HFFc6 (cell line): Measurements from ENCODE around the gene SIL1. TPM values are rescaled to one million over a fixed set of nuclear protein-coding genes. Genes with fewer than 3 reads are reported as not detected.

Experiments used
- DNase-seq: peaks from one replicate; pipeline ENCODE4 v3.0.0-alpha.2; 2018
- H3K27ac Mint-ChIP-seq: 2 replicates; pipeline ENCODE4 v1.8.0; 2020; ENCODE audit warnings: mild to moderate bottlenecking, mixed read lengths
- H3K27me3 Mint-ChIP-seq: 2 replicates; pipeline ENCODE4 v1.8.0; 2021; ENCODE audit warnings: mild to moderate bottlenecking, moderate library complexity, mixed read lengths; ENCODE audit not compliant: insufficient read depth
- H3K36me3 Mint-ChIP-seq: 2 replicates; pipeline ENCODE4 v1.8.0; 2021; ENCODE audit warnings: low read depth, mixed read lengths
- H3K4me1 Mint-ChIP-seq: 2 replicates; pipeline ENCODE4 v1.8.0; 2020; ENCODE audit warnings: low read depth, mixed read lengths
- H3K4me3 Mint-ChIP-seq: 2 replicates; pipeline ENCODE4 v1.8.0; 2020; ENCODE audit warnings: mild to moderate bottlenecking, moderate library complexity, mixed read lengths
- H3K9me3 Mint-ChIP-seq: 2 replicates; pipeline ENCODE4 v1.8.0; 2020; ENCODE audit warnings: mild to moderate bottlenecking, mixed read lengths
- long read RNA-seq: library from polyadenylated mRNA; unstranded; transcript quantifications from one replicate; pipeline ENCODE4 v2.0.0, GENCODE V29; 2019
- total RNA-seq, 6 experiments: library from RNA; stranded (reverse); fragmentation: NEBNext Ultra II Directional; extraction: Animal tissue kit (Norgen Biotek cat#: 25700); gene quantifications; 2 replicates in 1 of 6; 3 replicates in 5 of 6; pipeline ENCODE4 v1.2.3, GENCODE V29; 2021
- TF ChIP-seq, protein P1 (sequence below): fragments of 200-600 bp; sonication (generic); IDR thresholded peaks from 2 replicates; pipeline ENCODE4 v1.5.0; 2021; ENCODE audit warnings: antibody characterized with exemption, mild to moderate bottlenecking

SIL1 gene
- total RNA-seq, result 10 to 100 TPM; 64.7 to 84.7 (median 78.7) TPM
- long read RNA-seq, transcript SIL1-202 (10 exons, 1,923 nt), result major isoform, 129 of 187 reads
- long read RNA-seq, partial matches to known transcripts, result 28 of 187 reads
- long read RNA-seq, other reads (novel, unspliced or antisense), result 28 of 187 reads

DNA sequence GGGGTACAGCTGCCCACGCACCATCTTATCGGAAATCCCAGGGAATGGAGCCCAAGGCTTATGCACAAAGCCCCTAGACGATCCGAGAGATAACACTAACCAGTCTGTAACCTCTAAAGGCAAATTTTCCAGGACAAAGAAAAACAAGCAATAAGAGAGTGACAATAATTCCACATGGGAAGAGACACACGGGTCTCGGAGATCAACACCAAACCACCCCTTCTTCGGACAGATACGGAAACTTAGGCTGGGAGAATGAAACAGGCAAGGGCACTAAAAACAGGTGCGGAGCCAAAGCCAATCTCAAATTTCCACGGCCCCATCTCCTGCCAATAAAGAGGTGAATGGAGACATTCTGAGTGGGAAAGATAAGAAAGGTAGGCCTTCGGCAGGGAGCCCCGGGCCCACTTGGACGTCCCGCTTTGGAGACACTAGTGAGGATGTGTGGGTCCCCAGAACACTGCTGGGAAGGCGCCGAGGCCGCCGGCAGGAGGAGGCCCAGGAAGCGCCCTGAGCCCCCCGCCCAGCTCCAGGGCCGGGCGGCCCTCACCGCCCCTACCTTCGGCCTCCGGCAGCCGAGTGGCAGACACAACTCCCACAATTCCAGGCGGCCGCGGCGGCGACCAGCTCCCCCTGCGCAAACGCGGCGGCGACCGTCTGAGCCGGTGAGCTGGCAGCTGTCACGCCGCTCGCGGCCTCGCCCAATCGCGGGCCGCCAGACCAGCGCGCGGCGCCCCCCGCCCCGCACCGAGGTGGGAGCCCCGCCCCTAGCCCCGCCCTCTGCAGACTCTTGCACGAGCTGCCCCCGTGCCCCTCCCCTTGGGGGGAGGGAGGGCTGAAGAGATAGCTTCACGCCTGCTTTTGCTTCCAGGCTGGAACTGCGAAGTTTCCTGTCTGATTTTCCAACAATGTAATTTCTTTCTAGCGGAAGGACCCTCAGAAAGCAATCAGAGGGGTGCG, at the start of gene SIL1:
TSS of gene SIL1 (minus strand) at position 659 of the 960 bp plus-strand sequence. CDS start 70,525 bp downstream, outside the sequence.
- Mint-ChIP-seq H3K27me3 (no peaks in the 10 kb centered on the region), H3K27ac (peak within 1 kb of the TSS; percentile 91), H3K4me1 (peaks cover 22% of the 10 kb centered on the region), H3K36me3 (peaks cover 19% of the 10 kb centered on the region), H3K9me3 (no peaks in the 10 kb centered on the region), H3K4me3 (peak within 1 kb of the TSS; percentile 95)
- TF ChIP-seq, protein P1, sequence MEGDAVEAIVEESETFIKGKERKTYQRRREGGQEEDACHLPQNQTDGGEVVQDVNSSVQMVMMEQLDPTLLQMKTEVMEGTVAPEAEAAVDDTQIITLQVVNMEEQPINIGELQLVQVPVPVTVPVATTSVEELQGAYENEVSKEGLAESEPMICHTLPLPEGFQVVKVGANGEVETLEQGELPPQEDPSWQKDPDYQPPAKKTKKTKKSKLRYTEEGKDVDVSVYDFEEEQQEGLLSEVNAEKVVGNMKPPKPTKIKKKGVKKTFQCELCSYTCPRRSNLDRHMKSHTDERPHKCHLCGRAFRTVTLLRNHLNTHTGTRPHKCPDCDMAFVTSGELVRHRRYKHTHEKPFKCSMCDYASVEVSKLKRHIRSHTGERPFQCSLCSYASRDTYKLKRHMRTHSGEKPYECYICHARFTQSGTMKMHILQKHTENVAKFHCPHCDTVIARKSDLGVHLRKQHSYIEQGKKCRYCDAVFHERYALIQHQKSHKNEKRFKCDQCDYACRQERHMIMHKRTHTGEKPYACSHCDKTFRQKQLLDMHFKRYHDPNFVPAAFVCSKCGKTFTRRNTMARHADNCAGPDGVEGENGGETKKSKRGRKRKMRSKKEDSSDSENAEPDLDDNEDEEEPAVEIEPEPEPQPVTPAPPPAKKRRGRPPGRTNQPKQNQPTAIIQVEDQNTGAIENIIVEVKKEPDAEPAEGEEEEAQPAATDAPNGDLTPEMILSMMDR, result no peak
- DNase-seq, result peak; percentile 90

DNA sequence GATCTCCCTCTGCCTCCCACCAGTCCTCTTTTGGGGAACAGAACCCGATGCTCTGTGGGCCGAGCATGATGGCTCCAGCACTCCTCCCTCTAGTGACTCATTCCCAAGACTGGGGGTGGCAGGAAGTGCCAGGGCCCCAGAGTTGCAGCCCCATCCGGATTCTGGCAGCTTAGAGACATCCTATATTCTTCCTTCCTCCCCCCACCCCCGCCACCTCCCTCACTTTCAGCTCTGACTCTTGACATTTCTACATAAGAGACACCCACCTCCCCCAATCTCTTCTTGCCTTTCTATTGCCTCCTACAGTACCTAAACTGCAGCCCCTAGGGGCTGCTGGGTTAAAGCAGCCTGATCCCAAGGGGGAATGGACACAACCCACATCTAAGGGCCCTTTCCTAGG, 48.2 kb upstream of the SIL1 start:
- TF ChIP-seq, protein P1, result no peak
- peak; percentile 36 for DNase-seq
- Mint-ChIP-seq H3K36me3 (no peaks in the 10 kb centered on the region), H3K27me3 (peaks cover 3% of the 10 kb centered on the region), H3K9me3 (no peaks in the 10 kb centered on the region), H3K4me1 (peaks cover 23% of the 10 kb centered on the region), H3K4me3 (peak overlapping the region; percentile 43), H3K27ac (peak overlapping the region; percentile 86)

DNA sequence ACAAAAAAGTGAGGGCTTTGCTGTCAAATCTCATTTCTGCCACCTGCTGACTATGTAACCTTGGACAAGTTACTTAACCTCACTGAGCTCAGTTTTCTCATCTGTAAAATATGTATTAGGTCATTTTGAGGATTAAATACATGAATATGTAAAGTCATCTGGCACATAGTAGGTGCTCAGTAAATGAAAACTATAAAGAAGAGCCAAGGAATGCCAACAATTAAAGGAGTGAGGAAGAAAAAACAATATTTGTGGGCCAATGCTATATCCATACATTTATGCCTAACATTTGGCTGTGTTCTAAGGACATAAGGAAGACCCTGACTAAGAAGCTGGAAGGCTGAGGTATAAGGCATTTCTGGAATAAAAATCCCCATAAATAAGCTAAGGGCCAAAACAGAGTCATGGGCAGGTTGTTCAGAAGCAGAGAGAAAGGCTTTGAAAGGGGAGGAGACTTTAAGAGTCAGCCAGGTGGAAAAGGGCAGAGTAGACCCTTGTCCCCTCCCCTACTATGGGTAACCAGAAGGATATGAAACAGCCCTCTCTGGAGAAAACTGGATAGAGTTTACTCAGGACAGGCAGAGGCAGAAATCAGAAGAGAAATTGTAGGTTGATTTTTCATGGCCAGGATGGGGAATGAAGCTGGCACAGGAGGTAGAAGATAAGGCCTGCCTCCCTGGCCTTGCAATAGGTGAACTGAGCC, 47.6 kb upstream of the SIL1 start:
- no peak for DNase-seq
- Mint-ChIP-seq H3K9me3 (no peaks in the 10 kb centered on the region), H3K4me1 (peaks cover 23% of the 10 kb centered on the region), H3K4me3 (peak overlapping the region; percentile 43), H3K27me3 (peaks cover 6% of the 10 kb centered on the region; the same call in 1 of the 2 replicates), H3K27ac (peak overlapping the region; percentile 86), H3K36me3 (no peaks in the 10 kb centered on the region)
- TF ChIP-seq, protein P1, result no peak

DNA sequence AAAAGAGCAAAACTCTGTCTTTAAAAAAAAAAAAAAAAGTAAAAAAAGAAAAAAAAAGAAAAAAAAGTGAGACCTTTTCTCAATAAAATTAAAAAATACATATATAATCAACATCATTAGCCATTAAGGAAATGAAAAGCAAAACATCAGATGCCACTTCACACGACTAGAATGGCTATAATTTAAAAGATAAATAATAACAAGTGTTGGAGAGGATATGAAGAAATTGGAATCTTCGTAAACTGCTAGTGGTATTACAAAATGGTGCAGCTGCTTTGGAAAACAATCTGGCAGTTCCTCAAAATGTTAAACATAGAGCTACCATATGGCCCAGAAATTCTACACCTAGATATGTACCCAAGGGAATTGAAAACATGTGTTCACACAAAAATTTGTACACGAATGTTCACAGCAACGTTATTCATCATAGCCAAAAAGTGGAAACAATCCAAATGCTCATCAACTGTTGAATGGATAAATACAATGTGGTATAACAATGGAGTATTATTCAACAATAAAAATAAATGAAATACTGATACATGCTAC, 45.3 kb upstream of the SIL1 start:
- H3K27ac Mint-ChIP-seq, result no peak overlapping the region
- TF ChIP-seq, protein P1, result no peak
- H3K27me3 Mint-ChIP-seq, result peaks cover 18% of the 10 kb centered on the region
- H3K9me3 Mint-ChIP-seq, result no peaks in the 10 kb centered on the region
- H3K36me3 Mint-ChIP-seq, result no peaks in the 10 kb centered on the region
- H3K4me3 Mint-ChIP-seq, result no peak overlapping the region
- H3K4me1 Mint-ChIP-seq, result peaks cover 15% of the 10 kb centered on the region
- no peak for DNase-seq

DNA sequence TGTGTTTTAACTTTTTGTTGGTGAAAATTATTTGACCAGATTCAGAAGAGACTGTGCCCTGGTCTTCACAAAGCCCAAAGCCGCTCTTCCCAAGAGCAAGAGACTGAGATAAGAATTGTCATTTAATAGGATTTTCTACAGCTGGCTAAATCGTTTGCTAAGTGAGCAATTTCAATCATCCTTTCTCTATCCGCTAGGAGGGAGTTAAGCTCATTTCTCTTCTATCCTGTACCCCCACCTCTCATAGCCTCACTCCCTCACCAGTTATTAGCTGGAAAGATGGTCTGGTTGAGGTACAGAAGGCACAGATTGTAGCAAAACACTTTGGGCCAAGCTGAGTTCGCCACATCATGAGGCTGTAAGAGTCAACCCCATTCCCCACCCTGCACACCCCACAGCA, 43.0 kb upstream of the SIL1 start:
- peaks cover 18% of the 10 kb centered on the region for H3K27me3 Mint-ChIP-seq
- no peak for DNase-seq
- H3K4me1 Mint-ChIP-seq, result peaks cover 8% of the 10 kb centered on the region
- H3K27ac Mint-ChIP-seq, result no peak overlapping the region
- H3K4me3 Mint-ChIP-seq, result no peak overlapping the region
- TF ChIP-seq, protein P1, result no peak
- no peaks in the 10 kb centered on the region for H3K9me3 Mint-ChIP-seq
- peaks cover 4% of the 10 kb centered on the region; the same call in 1 of the 2 replicates for H3K36me3 Mint-ChIP-seq
